GM12878 (cell line): ENCODE data around the gene CCDC120. TPM values are rescaled to one million over a fixed set of nuclear protein-coding genes. Genes with fewer than 3 reads are reported as not detected.

Experiments
- ATAC-seq: fragments of 200-7000 bp; cut with Tn5 transposase; 3 replicates; pipeline ENCODE4 v1.9.1; 2020; ENCODE audit warnings: mild to moderate bottlenecking, moderate library complexity
- BruUV-seq: library from RNA; stranded (reverse); fragments of 400-500 nt; replicated peaks from 2 replicates; lab custom pipeline; 2021; lab: Mats Ljungman, UMichigan
- CTCF ChIA-PET: fragments of 300-600 bp; sonication (Branson Sonifier 250); formaldehyde crosslinking; extraction: SDS; loops from one replicate; lab custom pipeline; 2021; ENCODE audit warnings: inconsistent platforms; lab: Yijun Ruan, JAX
- POLR2A ChIA-PET: fragments of 350-600 bp; formaldehyde crosslinking; extraction: SDS; loops from one replicate; lab custom pipeline; 2021; ENCODE audit warnings: inconsistent platforms; lab: Charles Lee
- RAD21 ChIA-PET: fragments of 300-600 bp; sonication (Branson Sonifier 250); formaldehyde crosslinking; loops from one replicate; lab custom pipeline; 2023; ENCODE audit warnings: antibody characterized with exemption; ENCODE audit not compliant: unreplicated experiment; lab: Charles Lee
- SMC1A ChIA-PET: fragments of 300-600 bp; sonication (Branson Sonifier 250); formaldehyde crosslinking; loops from one replicate; lab custom pipeline; 2023; ENCODE audit not compliant: unreplicated experiment, uncharacterized antibody; lab: Charles Lee
- DNase-seq: peaks from one replicate; pipeline ENCODE4 v3.0.0-alpha.2; 2011; ENCODE audit warnings: low read depth, low spot score
- FAIRE-seq: peaks from 3 replicates; lab custom pipeline; 2011; peaks lifted over from hg19 to GRCh38; lab: Jason Lieb, UNC
- H2AFZ ChIP-seq: 2 replicates; pipeline ENCODE4 v1.6.0; 2011; ENCODE audit warnings: low read depth, low read length, control low read depth; ENCODE audit not compliant: control insufficient read depth
- H3K27ac ChIP-seq: 2 replicates; pipeline ENCODE4 v1.5.1; 2011; ENCODE audit warnings: control low read depth; ENCODE audit not compliant: control insufficient read depth, insufficient read depth
- H3K27me3 ChIP-seq, 2 experiments: replicated peaks in 1 of 2; 2 replicates each; pipeline versions ENCODE4 v1.6.0 to v1.6.1; 2011; ENCODE audit warnings: low read length in 1 of 2; ENCODE audit not compliant: control insufficient read depth in 2 of 2, insufficient read depth in 2 of 2
- H3K36me3 ChIP-seq, 2 experiments: 2 replicates each; pipeline ENCODE4 v1.5.1; 2011; ENCODE audit warnings: low read length in 1 of 2; ENCODE audit not compliant: control insufficient read depth in 2 of 2, insufficient read depth in 2 of 2
- H3K4me1 ChIP-seq: 2 replicates; pipeline ENCODE4 v1.6.1; 2011; ENCODE audit warnings: mild to moderate bottlenecking, low read length, moderate library complexity, mixed read lengths; ENCODE audit not compliant: control insufficient read depth, insufficient read depth
- H3K4me2 ChIP-seq: 2 replicates; pipeline ENCODE4 v1.6.0; 2011; ENCODE audit warnings: control low read depth; ENCODE audit not compliant: control insufficient read depth, insufficient read depth
- H3K4me3 ChIP-seq: fragments of 200-600 bp; sonication (generic); 2 replicates; pipeline ENCODE4 v1.5.1; 2016
- H3K79me2 ChIP-seq: 2 replicates; pipeline ENCODE4 v1.6.0; 2011; ENCODE audit warnings: low read length; ENCODE audit not compliant: control insufficient read depth, insufficient read depth
- H3K9ac ChIP-seq: 2 replicates; pipeline ENCODE4 v1.8.0; 2011; ENCODE audit warnings: low read length, control low read depth, mixed read lengths; ENCODE audit not compliant: control insufficient read depth, insufficient read depth
- H3K9me3 ChIP-seq: replicated peaks from 3 replicates; pipeline ENCODE4 v1.5.1; 2011; ENCODE audit warnings: mild to moderate bottlenecking, low read length; ENCODE audit not compliant: control insufficient read depth, insufficient read depth
- H4K20me1 ChIP-seq: 2 replicates; pipeline ENCODE4 v1.6.0; 2011; ENCODE audit not compliant: control insufficient read depth, insufficient read depth
- CHD2 ChIP-seq: IDR thresholded peaks from 2 replicates; pipeline ENCODE4 v1.6.1; 2011; ENCODE audit warnings: low read depth, low read length, improper control_type of control experiment, borderline replicate concordance
- POLR2AphosphoS2 ChIP-seq: IDR thresholded peaks from 2 replicates; pipeline ENCODE4 v1.6.1; 2011; ENCODE audit warnings: low read depth, mild to moderate bottlenecking, low read length, improper control_type of control experiment, moderate library complexity
- POU2F2 ChIP-seq: IDR thresholded peaks from 3 replicates; pipeline ENCODE4 v1.6.1; 2011; ENCODE audit warnings: low read depth, mild to moderate bottlenecking, low read length, borderline replicate concordance
- STAT1 ChIP-seq: fragments of 450-650 bp; conservative IDR thresholded peaks from 2 replicates; pipeline ENCODE4 v1.6.1; 2014; ENCODE audit warnings: antibody characterized with exemption, mild to moderate bottlenecking
- TAF1 ChIP-seq: IDR thresholded peaks from 2 replicates; pipeline ENCODE4 v1.6.1; 2011; ENCODE audit warnings: mild to moderate bottlenecking, low read depth, low read length, borderline replicate concordance
- ZNF207 ChIP-seq: fragments of 450-650 bp; IDR thresholded peaks from 2 replicates; pipeline ENCODE4 v1.6.1; 2014; ENCODE audit warnings: antibody characterized with exemption, mild to moderate bottlenecking, borderline replicate concordance
- WGBS: methylation state at CpG from one replicate; pipeline ENCODE4 v1.1.6; 2016; ENCODE audit warnings: low lambda C conversion rate; ENCODE audit not compliant: insufficient replicate concordance, insufficient coverage; ENCODE audit errors: missing lambda C conversion rate; 5-methylcytosine and 5-hydroxymethylcytosine counted together
- in situ Hi-C: fragments of 300-500 bp; cut with MboI; formaldehyde crosslinking; loops from 9 replicates; pipeline ENCODE4 v1.14.3; 2018; ENCODE audit warnings: mixed read lengths
- intact Hi-C: fragments of 100-400 bp; cut with micrococcal nuclease; formaldehyde crosslinking; loops from one replicate; pipeline ENCODE4 v1.14.2; 2022; ENCODE audit not compliant: unreplicated experiment
- polyA plus RNA-seq, 11 experiments: library from polyadenylated mRNA; depleted of rRNA in 4 of 11; unstranded in 6 of 11; stranded (reverse) in 5 of 11; fragments of >200 nt; fragmentation: Nextera tagmentation in 4 of 11; fragmentation: Illumina TruSeq in 1 of 11; extraction: Ambion mirVana in 4 of 11; extraction: Trizol in 1 of 11; gene quantifications; 1 replicate in 1 of 11; 2 replicates in 10 of 11; pipeline versions ENCODE4 v1.2.1 to v1.2.3, GENCODE V29; 2011 to 2016; ENCODE audit warnings: inconsistent platforms in 2 of 11, missing spikeins in 2 of 11, low read depth in 1 of 11
- total RNA-seq, 4 experiments: library from RNA; depleted of rRNA in 3 of 4; stranded (reverse); fragments of >200 nt in 3 of 4; fragmentation: Illumina TruSeq in 1 of 4; extraction: Trizol in 1 of 4; gene quantifications; 2 replicates each; pipeline versions ENCODE4 v1.2.1 to v1.2.3, GENCODE V29; 2013 to 2021
- TF ChIP-seq, protein P1 (sequence below): IDR thresholded peaks from 2 replicates; pipeline ENCODE4 v1.6.1; 2012; ENCODE audit warnings: low read depth, low read length, improper control_type of control experiment
- TF ChIP-seq, protein P2 (sequence below): fragments of 150-350 bp; IDR thresholded peaks from 2 replicates; pipeline ENCODE4 v1.6.1; 2016; ENCODE audit warnings: low read depth, low read length

Gene CCDC120
- total and polyA plus RNA-seq, 10 of the 15 experiments (the other 5 are each of a cell fraction or from before 2014, with no cell fraction given), result 0.11 to 4.1 (median 0.76) TPM

DNA sequence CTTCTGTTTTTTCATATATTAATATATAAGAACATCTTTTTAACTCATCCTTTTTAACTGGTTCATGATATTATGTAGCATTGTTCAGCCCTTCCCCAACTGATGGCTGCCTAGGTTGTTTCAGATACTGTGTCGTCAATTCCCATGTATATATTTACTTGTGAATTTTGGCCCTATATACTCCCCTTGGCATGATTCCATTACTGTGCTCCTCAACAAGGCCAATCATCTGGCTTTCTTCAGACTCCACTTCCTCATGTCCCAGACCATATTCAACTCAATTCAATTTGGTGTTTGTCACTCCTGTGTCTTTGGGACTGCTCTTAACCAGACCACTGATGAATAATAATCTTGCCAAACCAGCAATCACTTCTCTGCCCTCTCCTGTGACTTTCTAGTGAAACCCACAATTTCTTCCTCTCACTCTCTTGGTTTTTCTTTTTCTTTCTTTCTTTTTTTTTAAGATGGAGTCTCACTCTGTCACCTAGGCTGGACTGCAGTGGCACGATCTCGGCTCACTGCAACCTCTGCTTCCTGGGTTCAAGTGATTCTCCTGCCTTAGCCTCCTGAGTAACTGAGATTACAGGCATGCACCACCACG lies 23.6 kb downstream of the CCDC120 start:
- H3K9ac ChIP-seq, result no peak overlapping the region
- ChIA-PET POLR2A (no interaction called here), RAD21 (no interaction called here)
- no peak for FAIRE-seq
- no peak overlapping the region for H3K4me3 ChIP-seq
- in situ Hi-C loops (no loop called here), intact Hi-C loops (no loop called here)
- WGBS, result 89% methylated on average over 4 of the region's 4 CpGs
- no peaks in the 10 kb centered on the region for H3K4me1 ChIP-seq
- no peaks in the 10 kb centered on the region for H3K36me3 ChIP-seq
- no peaks in the 10 kb centered on the region for H3K9me3 ChIP-seq
- H3K4me2 ChIP-seq, result no peak overlapping the region
- H3K27ac ChIP-seq, result no peak overlapping the region
- no peaks in the 10 kb centered on the region; the same call in 1 of the 2 replicates for H3K79me2 ChIP-seq
- no TSS peak for BruUV-seq
- no peaks in the 10 kb centered on the region for H4K20me1 ChIP-seq
- TF ChIP-seq POLR2AphosphoS2 (no peak), ZNF207 (no peak), STAT1 (no peak), CHD2 (no peak), POU2F2 (no peak), TAF1 (no peak)
- TF ChIP-seq, protein P1, sequence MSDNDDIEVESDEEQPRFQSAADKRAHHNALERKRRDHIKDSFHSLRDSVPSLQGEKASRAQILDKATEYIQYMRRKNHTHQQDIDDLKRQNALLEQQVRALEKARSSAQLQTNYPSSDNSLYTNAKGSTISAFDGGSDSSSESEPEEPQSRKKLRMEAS, result no peak
- TF ChIP-seq, protein P2, sequence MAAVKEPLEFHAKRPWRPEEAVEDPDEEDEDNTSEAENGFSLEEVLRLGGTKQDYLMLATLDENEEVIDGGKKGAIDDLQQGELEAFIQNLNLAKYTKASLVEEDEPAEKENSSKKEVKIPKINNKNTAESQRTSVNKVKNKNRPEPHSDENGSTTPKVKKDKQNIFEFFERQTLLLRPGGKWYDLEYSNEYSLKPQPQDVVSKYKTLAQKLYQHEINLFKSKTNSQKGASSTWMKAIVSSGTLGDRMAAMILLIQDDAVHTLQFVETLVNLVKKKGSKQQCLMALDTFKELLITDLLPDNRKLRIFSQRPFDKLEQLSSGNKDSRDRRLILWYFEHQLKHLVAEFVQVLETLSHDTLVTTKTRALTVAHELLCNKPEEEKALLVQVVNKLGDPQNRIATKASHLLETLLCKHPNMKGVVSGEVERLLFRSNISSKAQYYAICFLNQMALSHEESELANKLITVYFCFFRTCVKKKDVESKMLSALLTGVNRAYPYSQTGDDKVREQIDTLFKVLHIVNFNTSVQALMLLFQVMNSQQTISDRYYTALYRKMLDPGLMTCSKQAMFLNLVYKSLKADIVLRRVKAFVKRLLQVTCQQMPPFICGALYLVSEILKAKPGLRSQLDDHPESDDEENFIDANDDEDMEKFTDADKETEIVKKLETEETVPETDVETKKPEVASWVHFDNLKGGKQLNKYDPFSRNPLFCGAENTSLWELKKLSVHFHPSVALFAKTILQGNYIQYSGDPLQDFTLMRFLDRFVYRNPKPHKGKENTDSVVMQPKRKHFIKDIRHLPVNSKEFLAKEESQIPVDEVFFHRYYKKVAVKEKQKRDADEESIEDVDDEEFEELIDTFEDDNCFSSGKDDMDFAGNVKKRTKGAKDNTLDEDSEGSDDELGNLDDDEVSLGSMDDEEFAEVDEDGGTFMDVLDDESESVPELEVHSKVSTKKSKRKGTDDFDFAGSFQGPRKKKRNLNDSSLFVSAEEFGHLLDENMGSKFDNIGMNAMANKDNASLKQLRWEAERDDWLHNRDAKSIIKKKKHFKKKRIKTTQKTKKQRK, result no peak
- TF ChIP-seq, all 136 proteins: peak for 0
- CTCF ChIA-PET, result no interaction called here
- SMC1A ChIA-PET, result no interaction called here
- DNase-seq, result no peak
- no peak overlapping the region for H2AFZ ChIP-seq
- ATAC-seq, result no peak
- no peaks in the 10 kb centered on the region for H3K27me3 ChIP-seq
